Endometrial microvascular endothelial cells (primary cell): ENCODE measurements around the gene MYO3A. TPM values are rescaled to one million over a fixed set of nuclear protein-coding genes. Genes with fewer than 3 reads are reported as not detected.

Experiments
- in situ Hi-C: cut with HindIII; loops from 2 replicates; pipeline ENCODE4 v1.10.0; 2017; ENCODE audit warnings: low sequenced_read_pairs, low pct_unique_long_range_greater_than_20kb; ENCODE audit errors: inconsistent ontology term
- total RNA-seq: library from RNA; depleted of rRNA; stranded (reverse); fragments of >200 nt; gene quantifications from one replicate; pipeline ENCODE4 v1.2.3, GENCODE V29; 2015; ENCODE audit errors: inconsistent ontology term

Gene MYO3A
- total RNA-seq, 1 donor from 2014 or later, result not detected

DNA sequence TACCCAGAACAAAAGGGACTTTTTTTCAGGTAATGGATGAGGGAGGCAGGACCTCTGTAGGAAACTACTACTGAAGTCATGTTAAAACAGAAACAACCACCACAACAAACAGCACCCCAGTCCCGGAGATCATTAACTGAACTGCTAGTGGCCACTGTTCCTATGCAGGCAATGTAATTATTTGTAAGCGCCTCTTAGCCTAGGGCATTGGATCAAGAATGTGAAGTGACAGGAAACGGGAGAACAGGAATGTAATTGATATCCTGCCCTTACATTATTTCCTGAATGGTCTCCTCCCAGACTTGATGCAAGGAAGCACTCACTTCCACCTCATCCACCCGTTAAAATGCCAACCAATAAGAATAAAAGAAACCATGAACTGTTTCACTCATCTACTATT lies 265.8 kb downstream of the MYO3A start:
- in situ Hi-C loops, result no loop called here

DNA sequence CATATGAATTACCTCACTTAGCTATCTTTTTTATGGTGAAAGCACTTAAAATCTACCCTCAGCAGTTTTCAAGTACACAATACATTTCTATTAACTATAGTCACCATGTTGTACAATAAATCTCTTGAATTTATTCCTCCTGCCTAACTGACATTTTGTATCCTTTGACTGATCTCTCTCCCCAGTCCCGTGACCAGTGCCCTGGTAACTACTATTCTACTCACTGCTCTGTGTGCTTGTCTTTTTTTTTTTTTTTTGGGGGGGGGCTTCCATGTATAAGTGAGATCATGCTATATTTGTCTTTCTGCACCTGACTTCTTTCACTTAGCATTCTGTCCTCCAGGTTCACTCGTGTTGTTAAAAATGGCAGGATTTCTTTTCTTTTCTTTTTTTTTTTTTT lies 271.2 kb downstream of the MYO3A start:
- in situ Hi-C loops, result no loop called here

DNA sequence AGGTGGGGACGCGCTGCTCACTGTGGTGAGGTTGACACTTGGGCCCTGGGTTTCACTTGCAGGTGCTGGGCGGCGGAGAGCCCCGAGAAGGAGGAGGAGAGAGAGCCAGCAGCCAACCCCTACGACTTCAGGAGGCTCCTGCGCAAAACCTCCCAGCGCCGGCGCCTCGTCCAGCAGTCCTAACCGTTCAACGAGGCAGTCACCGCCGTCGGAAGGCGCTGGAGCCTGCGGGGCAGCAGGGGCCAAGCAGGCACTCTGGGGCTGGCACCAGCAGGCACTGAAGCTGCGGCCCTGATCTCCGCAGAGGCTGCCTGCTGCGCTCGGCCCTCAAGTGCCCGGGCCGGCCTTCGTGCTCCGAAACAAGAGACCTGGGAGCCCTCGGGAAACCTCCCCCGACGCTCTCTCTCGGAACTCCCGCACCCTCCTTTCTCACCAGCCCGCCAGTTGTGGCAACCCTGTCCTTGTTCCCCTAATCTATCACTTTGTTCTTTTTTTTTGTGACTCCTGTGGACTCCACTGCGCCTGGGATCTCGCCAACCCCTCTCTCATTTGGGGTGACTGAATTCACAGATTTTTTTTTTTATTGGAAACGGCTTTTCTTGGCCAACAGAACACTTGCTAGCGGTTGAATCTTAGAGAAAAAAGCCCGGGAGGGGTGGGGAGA lies 277.9 kb downstream of the MYO3A start:
- in situ Hi-C loops, result no loop called here

DNA sequence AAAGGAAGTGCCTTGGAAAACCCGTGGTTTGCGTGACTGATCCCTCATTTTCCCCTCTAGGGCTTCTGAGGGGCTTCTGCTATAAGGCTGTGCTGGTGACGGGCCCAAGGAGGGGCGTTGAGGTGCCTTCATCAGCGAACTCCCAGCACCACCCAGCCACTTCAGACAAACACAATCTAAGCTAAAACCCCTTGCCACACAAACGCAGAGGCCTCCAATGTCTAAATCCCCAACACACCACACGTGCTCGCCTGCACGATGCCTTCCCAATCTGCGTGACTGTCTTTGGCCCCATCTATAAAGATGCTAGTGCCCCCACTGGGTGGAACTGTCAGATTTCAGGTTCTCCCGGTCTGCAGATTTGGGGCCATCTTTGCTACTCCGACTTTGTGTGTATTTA lies 278.5 kb downstream of the MYO3A start:
- in situ Hi-C loops, result no loop called here

DNA sequence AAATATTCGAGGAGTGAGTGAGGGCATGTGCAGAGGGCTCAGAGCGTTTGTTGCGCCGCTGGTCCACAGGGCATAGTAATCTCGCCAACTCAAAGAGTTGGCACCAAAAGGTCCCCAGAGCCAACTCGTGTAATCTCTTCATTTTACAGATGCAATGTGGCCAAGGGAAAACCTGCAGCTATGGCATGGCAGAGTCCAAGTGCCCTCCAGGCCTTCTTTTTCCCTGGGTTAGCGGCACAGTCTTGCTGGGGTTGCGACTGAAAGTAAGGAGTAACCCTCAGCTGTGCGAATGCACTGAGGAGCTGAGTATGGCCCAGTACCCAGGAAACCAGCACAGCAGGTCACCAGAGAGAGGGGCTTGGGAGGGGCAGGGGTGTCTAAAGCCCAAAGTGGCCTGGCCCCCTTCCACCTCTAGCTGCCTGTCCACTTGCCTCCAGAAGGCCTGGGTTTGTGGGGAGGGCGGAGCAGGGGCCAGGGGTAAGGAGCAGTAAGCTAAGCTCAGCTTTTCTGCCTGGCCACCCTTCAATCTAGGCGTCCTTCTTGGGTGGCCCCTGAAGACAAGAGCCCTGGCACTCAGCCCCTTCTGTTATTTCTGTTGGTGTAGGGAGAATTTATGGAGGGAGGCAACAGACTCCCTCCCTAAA lies 279.2 kb downstream of the MYO3A start:
- in situ Hi-C loops, result no loop called here

DNA sequence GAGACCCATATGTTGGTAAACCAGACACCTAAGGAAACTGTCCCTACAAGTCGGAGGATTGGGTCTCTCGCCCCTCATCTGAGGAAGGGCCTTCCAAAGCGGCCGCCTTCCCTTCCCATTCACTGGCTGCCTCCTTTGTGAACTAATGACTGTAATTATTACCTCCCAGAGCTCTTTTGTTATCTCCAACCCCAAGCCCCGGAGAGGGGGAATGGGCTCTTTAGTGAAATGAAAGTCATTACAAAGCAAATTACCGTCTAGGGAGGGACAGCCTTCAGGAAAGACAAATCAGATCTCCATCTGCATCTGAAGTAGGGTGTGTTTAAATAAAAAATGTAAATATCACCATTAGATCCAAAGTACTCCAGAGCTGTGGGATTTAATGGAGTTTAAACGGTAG lies 280.0 kb downstream of the MYO3A start:
- in situ Hi-C loops, result no loop called here

DNA sequence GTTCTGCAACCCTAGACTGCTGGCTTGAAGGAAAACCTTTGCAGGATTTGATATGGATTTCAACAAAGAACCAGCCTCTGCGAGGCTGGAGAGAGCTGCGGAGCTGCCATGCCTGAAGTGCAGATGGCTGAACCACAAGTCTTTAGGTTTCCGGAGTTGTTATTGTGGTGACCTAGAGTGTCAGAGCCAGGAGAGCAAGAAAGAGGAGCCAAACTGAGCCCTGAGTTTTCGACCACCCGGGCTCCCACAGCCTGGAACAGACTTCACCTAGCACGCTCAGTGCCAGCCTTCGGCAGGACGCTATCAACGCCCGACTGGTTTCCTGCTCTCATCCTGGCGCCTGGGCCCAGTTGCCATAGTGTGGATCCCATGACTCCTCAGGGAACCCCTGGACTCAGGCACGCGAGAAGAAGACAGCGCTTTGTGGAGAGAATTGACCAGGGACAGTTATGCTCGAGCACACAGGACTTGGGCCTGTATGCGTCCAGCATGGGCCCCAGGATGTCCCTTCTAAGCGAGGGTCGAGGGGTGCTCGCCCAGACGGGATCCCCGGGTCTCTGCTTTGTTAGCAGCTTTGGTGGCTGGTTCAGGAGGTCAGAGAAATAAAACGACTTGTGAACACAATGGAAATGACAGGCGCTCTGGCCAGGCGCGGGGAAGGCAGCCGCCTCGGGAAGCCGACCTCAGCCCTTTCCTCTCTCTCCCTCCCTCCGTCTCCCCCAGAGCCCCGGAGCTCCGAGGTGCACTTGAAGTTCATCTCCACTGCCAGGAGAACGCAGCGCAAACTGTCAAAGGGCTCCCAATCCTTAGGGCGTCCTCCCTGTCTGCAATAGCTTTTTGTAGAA lies 280.7 kb downstream of the MYO3A start:
- in situ Hi-C loops, result no loop called here

DNA sequence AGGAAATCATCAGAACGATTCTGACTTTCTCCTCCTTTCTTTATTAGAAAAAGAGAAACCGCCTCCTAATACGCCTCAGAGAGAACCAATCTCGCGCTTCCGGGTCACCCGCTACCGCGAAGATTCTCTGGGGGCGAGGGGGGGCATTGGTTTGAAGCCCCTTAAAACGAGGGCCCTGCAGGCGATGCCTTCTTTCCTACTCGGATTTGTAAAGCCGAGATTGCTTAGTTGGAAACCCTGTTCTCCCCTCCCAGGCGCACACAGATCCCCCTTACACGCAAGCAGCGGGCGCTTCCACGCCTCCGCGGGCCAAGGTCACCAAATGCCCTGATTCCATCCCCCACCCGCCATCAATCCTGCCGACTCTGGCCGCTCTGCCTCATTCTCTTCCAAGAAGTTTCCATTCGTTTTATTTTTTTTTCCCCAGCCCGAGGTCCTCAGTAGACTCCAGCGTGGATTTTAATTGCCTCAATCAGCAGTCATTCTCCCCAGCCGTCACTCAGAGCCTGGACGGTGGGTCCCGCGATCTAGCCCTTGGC lies 281.4 kb downstream of the MYO3A start:
- in situ Hi-C loops, result no loop called here

DNA sequence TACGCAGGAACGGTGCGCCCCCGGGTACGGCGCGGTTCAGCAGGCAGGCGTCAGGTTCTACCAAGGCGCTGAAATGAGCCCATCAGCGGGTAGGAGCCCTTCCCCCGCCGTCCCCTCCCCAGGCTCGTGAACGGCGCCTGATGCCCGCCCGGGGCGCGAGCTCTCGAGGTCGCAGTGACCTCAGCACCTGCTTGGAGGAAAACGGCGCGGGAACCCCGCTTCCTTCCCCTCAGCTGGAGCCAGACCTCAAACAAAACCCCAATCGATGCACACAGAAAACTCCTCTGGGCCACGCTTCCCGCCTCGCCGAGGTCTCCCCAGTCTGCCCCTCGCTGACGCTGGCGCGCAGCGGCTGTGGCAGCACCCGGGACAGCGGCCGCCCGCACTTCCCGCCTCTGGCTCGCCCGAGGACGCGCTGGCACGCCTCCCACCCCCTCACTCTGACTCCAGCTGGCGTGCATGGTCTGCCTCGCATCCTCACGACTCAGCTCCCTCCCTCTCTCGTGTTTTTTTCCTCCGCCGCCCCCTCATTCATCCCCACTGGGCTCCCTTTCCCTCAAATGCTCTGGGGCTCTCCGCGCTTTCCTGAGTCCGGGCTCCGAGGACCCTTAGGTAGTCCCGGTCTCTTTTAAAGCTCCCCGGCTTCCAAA lies 282.0 kb downstream of the MYO3A start:
- in situ Hi-C loops, result no loop called here

DNA sequence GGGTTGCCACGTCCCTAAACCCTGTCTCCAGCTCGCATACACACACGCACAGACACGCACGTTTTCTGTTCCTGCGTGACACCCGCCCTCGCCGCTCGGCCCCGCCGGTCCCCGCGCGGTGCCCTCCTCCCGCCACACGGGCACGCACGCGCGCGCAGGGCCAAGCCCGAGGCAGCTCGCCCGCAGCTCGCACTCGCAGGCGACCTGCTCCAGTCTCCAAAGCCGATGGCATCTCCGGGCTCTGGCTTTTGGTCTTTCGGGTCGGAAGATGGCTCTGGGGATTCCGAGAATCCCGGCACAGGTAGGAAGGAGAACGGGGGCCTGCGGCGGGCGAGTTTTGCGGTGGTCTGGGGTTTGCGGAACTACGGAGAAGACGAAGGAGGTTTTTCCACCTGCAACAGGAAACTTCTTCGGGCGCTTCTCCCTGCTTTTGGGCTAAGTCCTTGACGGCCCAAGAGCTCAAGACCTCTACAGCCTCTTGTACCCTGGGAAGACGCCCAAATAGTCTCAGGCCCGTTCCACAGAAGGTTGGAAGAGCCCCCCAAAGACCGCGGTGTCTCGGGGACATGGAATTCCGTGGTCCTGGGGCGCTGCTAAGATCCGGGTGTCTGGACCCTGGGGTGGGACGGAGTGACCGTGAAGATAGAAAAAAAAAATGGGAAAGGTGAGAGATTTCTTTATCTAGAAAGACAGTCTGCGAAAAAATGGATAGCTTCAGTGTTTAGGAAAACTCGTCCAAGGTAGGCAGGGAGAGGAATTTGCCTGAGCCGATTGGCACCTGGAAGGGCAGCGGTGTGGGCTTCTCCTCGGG lies 282.8 kb downstream of the MYO3A start, which contains the start of gene GAD2:
Gene GAD2 (plus strand): TSS at position 190 of the 811 bp plus-strand sequence. CDS start 36 bp downstream, at position 226.
- in situ Hi-C loops, result no loop called here

DNA sequence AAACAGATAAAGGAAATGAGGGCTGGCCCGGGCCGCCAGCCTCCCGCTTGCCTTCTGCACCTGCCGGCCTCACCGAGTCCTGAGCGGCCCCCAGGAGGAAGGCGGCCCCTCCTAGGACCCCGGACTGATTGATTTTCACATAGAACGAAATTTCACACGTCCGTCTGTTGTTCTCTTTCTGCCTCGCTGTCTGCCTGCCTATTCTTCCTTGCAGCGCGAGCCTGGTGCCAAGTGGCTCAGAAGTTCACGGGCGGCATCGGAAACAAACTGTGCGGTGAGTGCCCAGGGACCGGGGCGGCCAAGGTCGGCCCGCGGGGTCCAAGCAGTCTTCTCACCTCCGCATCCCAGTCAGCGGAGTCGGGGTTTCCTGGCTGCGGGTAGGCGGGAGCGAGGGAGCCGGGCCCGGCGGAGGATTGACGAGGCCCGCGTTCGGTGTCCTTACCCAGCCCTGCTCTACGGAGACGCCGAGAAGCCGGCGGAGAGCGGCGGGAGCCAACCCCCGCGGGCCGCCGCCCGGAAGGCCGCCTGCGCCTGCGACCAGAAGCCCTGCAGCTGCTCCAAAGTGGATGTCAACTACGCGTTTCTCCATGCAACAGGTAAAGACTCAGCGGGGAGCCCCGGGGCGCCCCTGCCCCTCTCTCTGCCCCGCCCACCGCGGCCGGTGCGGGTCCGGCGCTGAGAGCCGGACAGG lies 283.5 kb downstream of the MYO3A start:
- in situ Hi-C loops, result no loop called here

DNA sequence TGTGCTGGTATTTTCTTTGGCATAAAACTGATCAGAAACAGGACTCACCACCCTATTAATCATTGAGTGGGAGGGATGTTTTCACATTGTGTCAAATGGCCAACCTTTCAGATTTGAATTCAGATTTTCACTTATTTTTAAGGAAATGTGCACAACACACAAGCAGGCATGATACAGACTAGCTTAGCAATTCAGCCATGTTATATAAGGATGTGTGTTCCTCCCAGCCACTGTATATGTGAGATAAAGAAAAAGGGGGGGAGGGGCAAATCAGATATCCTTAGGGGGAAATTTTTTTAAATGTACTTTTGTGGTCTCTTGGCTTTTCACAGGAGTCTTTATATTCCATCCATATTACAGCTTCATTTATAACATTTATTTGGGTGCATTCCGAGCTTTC lies 285.6 kb downstream of the MYO3A start:
- in situ Hi-C loops, result no loop called here

DNA sequence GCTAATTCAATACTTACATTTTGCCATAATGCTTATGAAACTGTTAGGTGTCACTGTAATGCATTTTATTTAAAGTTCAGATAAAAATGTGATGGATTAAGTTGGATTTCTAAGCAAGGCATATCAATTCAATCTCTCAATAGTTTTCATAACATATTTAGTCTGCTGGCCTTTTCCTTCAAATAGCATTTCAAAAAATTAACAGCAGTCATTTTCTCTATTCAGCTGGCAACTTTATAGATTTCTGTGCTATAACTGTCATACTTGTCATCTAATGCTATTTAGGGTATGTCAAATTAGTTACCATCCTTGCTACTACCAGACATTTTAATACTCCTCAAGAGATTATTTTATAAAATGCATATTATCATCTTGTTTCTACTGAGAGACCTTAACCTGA lies 286.9 kb downstream of the MYO3A start:
- in situ Hi-C loops, result no loop called here

DNA sequence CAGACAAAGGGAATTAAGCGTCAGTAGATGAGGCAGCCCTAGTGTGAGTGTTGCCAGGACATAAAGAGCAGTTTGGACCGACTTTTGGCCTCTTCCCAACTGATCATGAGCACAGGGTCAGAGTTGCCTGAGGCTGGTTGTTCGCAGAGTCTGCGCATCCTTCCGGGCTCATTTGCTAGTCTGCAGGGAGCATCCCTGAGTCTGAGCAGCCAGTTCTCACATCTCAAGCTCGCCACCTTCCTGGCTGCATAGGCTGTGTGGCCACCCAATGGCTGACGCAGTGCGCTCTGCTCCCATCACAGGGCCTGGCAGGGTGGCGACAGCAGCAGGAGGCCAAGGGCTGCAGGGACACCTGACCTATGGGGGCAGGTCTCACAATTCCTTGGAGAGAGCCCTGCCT lies 287.5 kb downstream of the MYO3A start:
- in situ Hi-C loops, result no loop called here

DNA sequence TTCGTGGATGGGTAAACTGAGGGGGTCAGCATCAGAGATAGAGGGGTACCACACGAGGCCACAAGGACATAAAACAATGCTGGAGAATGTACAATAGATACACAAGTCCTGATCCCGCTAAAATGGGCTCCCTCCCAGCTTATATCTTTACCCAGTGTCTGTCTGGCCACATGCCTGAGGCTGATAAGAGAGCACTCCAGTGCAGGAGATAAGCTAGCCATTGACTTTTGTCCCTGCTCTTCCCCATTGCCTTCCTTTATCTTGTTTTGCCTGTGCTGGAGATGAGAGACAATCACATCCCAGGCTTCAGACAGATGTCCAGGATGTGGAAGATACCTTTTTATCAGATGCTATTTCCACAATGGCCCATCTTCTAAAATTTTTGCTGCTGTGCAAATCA lies 288.5 kb downstream of the MYO3A start:
- in situ Hi-C loops, result no loop called here

DNA sequence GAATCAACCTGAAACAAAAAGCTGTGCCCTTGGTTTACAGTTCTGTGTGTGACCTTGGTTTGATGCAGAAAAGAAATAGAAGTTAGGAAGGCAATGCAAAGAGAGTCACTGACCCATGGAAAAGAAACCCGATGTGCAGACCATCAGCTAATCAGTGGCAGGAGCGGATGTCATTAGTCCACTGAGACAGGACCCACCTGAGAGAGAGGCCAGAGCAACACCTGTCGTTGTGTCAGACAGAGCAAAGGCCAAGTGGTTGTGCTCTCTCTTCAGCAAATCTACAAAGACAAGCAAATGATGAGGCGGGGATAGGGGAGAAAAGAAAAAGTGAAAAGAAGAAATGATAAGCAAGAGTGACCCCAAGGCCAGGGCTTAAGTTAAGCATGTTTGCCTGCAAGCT lies 291.3 kb downstream of the MYO3A start:
- in situ Hi-C loops, result no loop called here

DNA sequence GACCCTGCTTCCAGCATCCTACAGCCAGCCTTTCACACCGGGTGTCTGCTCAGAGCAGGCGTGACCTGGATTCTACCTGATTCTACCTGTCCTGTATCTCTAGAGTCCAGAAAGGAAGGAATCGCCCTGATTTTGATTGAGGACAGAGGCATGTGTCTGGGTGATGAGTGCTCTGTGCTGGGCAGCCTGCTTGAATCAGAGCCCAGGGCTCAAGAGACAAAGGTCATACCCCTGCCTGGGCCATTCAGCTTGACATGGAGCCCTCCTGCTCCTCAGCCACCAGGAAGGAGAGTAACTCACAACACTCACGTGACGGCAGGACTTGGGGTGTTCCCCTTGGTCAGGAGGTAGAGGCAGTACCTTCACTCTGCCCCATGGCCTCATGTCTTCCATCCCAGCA lies 293.8 kb downstream of the MYO3A start:
- in situ Hi-C loops, result no loop called here

DNA sequence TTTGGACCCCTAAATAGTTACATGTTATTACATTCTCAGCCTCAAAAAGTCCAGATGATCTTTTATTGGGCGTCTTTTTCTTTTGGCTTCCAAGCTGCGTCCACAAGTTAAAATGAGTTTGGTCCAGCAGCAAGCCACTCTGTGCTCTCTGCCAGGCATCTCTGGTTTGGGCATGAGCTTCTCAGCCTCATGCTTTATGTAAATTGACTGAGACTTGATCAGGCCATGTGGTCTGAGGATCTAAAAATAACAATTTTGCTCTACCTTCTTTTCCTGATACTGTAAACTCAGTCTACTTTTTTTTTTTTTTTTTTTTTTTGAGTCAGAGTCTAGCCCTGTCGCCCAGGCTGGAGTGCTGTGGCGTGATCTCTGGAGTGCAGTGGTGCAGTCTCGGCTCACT lies 298.1 kb downstream of the MYO3A start:
- in situ Hi-C loops, result no loop called here
